Measurements from ENCODE around the gene GMPPB.

GRCh38 chr3:49670940-49671290 is 52.8 kb downstream of the GMPPB start:
- TF ChIP-seq CTCF (IDR thresholded peaks at IDR 0.05): no peak
- TF ChIP-seq POLR2A (IDR thresholded peaks at IDR 0.05): no peak
- no peak for TF ChIP-seq POLR2AphosphoS5 (IDR thresholded peaks at IDR 0.05)
